Small intestine (tissue), 7 donors: Measurements from ENCODE around the gene RBL1. TPM values are rescaled to one million over a fixed set of nuclear protein-coding genes. Genes with fewer than 3 reads are reported as not detected.
"Not testable (repeated sequence)": the region's sequence is repeated elsewhere in the genome, so short reads cannot be mapped to it uniquely, and the experiment has no call there.

Experiments used
- DNase-seq, 2 donors: peaks; one replicate each; pipeline versions ENCODE4 v3.0.0 to v3.0.0-alpha.2; 2013
- FAIRE-seq: peaks from 2 replicates; lab custom pipeline; 2012; peaks lifted over from hg19 to GRCh38; lab: Jason Lieb, UNC
- H3K27ac ChIP-seq, 3 donors: one replicate each; pipeline ENCODE4 v1.5.1; 2013; ENCODE audit warnings: low read length in 2 of 3, mild to moderate bottlenecking in 2 of 3, control low read depth in 1 of 3, inconsistent platforms in 1 of 3, low read depth in 1 of 3, moderate library complexity in 1 of 3
- H3K27me3 ChIP-seq, 3 donors: one replicate each; pipeline ENCODE4 v1.6.1; 2013; ENCODE audit warnings: low read length in 3 of 3, inconsistent platforms in 1 of 3; ENCODE audit not compliant: control insufficient read depth in 3 of 3, insufficient read depth in 3 of 3
- H3K36me3 ChIP-seq, 3 donors: one replicate each; pipeline ENCODE4 v1.6.1; 2013; ENCODE audit warnings: low read length in 3 of 3, inconsistent platforms in 1 of 3, low read depth in 1 of 3, mild to moderate bottlenecking in 1 of 3, moderate library complexity in 1 of 3; ENCODE audit not compliant: control insufficient read depth in 3 of 3, insufficient read depth in 2 of 3
- H3K4me1 ChIP-seq, 3 donors: one replicate each; pipeline ENCODE4 v1.6.1; 2013; ENCODE audit warnings: low read length in 2 of 3, inconsistent platforms in 1 of 3, low read depth in 1 of 3, mild to moderate bottlenecking in 1 of 3, moderate library complexity in 1 of 3; ENCODE audit not compliant: control insufficient read depth in 3 of 3, insufficient read depth in 2 of 3
- H3K4me3 ChIP-seq, 3 donors: one replicate each; pipeline ENCODE4 v1.5.1; 2013; ENCODE audit warnings: low read length in 3 of 3, control low read depth in 1 of 3, inconsistent platforms in 1 of 3, low read depth in 1 of 3, mild to moderate bottlenecking in 1 of 3, moderate library complexity in 1 of 3
- H3K9me3 ChIP-seq, 2 donors: one replicate each; pipeline ENCODE4 v1.6.1; 2013; ENCODE audit warnings: low read depth in 1 of 2, low read length in 1 of 2; ENCODE audit not compliant: control insufficient read depth in 2 of 2, insufficient read depth in 1 of 2
- WGBS, 3 donors: extraction: QIAGEN DNeasy Blood & Tissue Kit; methylation state at CpG; one replicate each; pipeline ENCODE4 v1.1.7; 2013; 5-methylcytosine and 5-hydroxymethylcytosine counted together
- polyA plus RNA-seq, 4 donors: library from polyadenylated mRNA; stranded (reverse) in 3 of 4; unstranded in 1 of 4; fragments of 200-250 nt in 3 of 4; fragments of 120-200 nt in 1 of 4; gene quantifications; one replicate each; pipeline versions ENCODE4 v1.2.1 to v1.2.3, GENCODE V29; 2013
- donor health status: healthy with polysubstance abuse.
- donor health status: control.
- donor health status: control.
- donor health status: Bipolar disorder and iron deficiency.
- donor health status: healthy.

The RBL1 gene
- polyA plus RNA-seq, 4 donors: 0.89 to 5.3 (median 2.1) TPM

GRCh38 chr20:36971103-36971502 is 124.7 kb downstream of the RBL1 start:
- Histone ChIP-seq H3K27ac (no peak overlapping the region), H3K4me1 (no peaks in the 10 kb centered on the region), H3K27me3 (no peaks in the 10 kb centered on the region), H3K36me3 (no peaks in the 10 kb centered on the region), H3K4me3 (no peak overlapping the region), H3K9me3 (no peaks in the 10 kb centered on the region)
- DNase-seq: no peak
- FAIRE-seq: no peak
- WGBS, 3 donors: 70 to 83% (median 79%) methylated on average over 1 of the region's 1 CpG

GRCh38 chr20:36969478-36970186 is 126.2 kb downstream of the RBL1 start:
- FAIRE-seq (no peak), DNase-seq (peak in 1 of 2 donors; percentile 25)
- Histone ChIP-seq H3K27ac (peak overlapping the region in 2 of 3 donors; percentile 30 to 67), H3K27me3 (no peaks in the 10 kb centered on the region), H3K4me1 (no peaks in the 10 kb centered on the region), H3K36me3 (no peaks in the 10 kb centered on the region), H3K9me3 (no peaks in the 10 kb centered on the region), H3K4me3 (no peak overlapping the region)
- 71 to 79% (median 75%) methylated on average over 10 of the region's 10 CpGs for WGBS, 3 donors

GRCh38 chr20:36969051-36969450 is 126.7 kb downstream of the RBL1 start:
- FAIRE-seq (no peak), DNase-seq (no peak)
- Histone ChIP-seq H3K27me3 (no peaks in the 10 kb centered on the region), H3K4me1 (no peaks in the 10 kb centered on the region), H3K9me3 (no peaks in the 10 kb centered on the region), H3K4me3 (no peak overlapping the region), H3K27ac (peak overlapping the region in 1 of 3 donors; percentile 67), H3K36me3 (no peaks in the 10 kb centered on the region)
- 92 to 99% (median 99%) methylated on average over 4 of the region's 4 CpGs for WGBS, 3 donors

GRCh38 chr20:36967636-36968035 is 128.2 kb downstream of the RBL1 start:
- no peak for FAIRE-seq
- Histone ChIP-seq H3K4me3 (no peak overlapping the region), H3K27ac (no peak overlapping the region), H3K4me1 (no peaks in the 10 kb centered on the region), H3K36me3 (no peaks in the 10 kb centered on the region), H3K27me3 (no peaks in the 10 kb centered on the region), H3K9me3 (peaks cover 0 to 9% of the 10 kb centered on the region in 2 donors)
- 77 to 83% (median 81%) methylated on average over 5 of the region's 5 CpGs for WGBS, 3 donors
- DNase-seq: no peak

- H3K4me3 ChIP-seq: not testable (repeated sequence)
Observed at GRCh38 chr20:36966965-36967364, 128.8 kb downstream of the RBL1 start.

GRCh38 chr20:36962354-36962941 is 133.3 kb downstream of the RBL1 start:
- not testable (repeated sequence) for H3K27me3 ChIP-seq, FAIRE-seq, H3K4me1 ChIP-seq, H3K27ac ChIP-seq, H3K36me3 ChIP-seq, DNase-seq, H3K4me3 ChIP-seq
- peaks cover 0 to 19% of the 10 kb centered on the region in 2 donors for H3K9me3 ChIP-seq
- 78 to 81% (median 79%) methylated on average over 9 of the region's 9 CpGs for WGBS, 3 donors

More at GRCh38 chr20:36966965-36967364, 128.8 kb downstream of the RBL1 start:
- H3K9me3 ChIP-seq: peaks cover 0 to 16% of the 10 kb centered on the region in 2 donors
- not testable (repeated sequence) for H3K36me3 ChIP-seq, H3K27me3 ChIP-seq, H3K4me1 ChIP-seq, H3K27ac ChIP-seq, FAIRE-seq, DNase-seq
- WGBS, 3 donors: 94 to 96% (median 96%) methylated on average over 3 of the region's 3 CpGs

GRCh38 chr20:36959242-36959641 is 136.6 kb downstream of the RBL1 start:
- Histone ChIP-seq H3K9me3 (peaks cover 0 to 19% of the 10 kb centered on the region in 2 donors), H3K27me3 (no peaks in the 10 kb centered on the region), H3K4me3 (no peak overlapping the region), H3K4me1 (no peaks in the 10 kb centered on the region), H3K27ac (no peak overlapping the region), H3K36me3 (no peaks in the 10 kb centered on the region)
- DNase-seq (no peak), FAIRE-seq (no peak)
- 79 to 94% (median 87%) methylated on average over 4 of the region's 4 CpGs for WGBS, 3 donors

GRCh38 chr20:36957875-36958667 is 137.7 kb downstream of the RBL1 start:
- WGBS, 3 donors: 86 to 91% (median 88%) methylated on average over 10 of the region's 10 CpGs
- Histone ChIP-seq H3K36me3 (no peaks in the 10 kb centered on the region), H3K27ac (no peak overlapping the region), H3K4me1 (peaks cover 0 to 1% (median 0%) of the 10 kb centered on the region in 3 donors), H3K9me3 (peaks cover 0 to 14% of the 10 kb centered on the region in 2 donors), H3K4me3 (no peak overlapping the region), H3K27me3 (no peaks in the 10 kb centered on the region)
- DNase-seq (peak; percentile 44 to 56), FAIRE-seq (no peak)
